Measurements from ENCODE around the gene FBXW12. TPM values are rescaled to one million over a fixed set of nuclear protein-coding genes. Genes with fewer than 3 reads are reported as not detected.

FBXW12 gene
- polyA plus RNA-seq, 1 of the 3 experiments (the other 2 are of a cell fraction), result 0.07 TPM

GRCh38 chr3:48372377-48372770 is 355 bp downstream of the FBXW12 start:
- no peaks in the 10 kb centered on the region for H3F3A ChIP-seq (replicated peaks; ENCODE audit: insufficient read depth)
- H4K20me1 ChIP-seq (ENCODE audit: insufficient read depth), result no peaks in the 10 kb centered on the region
- no peak for TF ChIP-seq FOSL2 (IDR thresholded peaks at IDR 0.05; ENCODE audit: borderline replicate concordance, low read depth)
- no peak for TF ChIP-seq EP300 (IDR thresholded peaks at IDR 0.05; ENCODE audit: borderline replicate concordance in 1 of 2, low read depth in 1 of 2, low read length in 1 of 2)
- no peak for TF ChIP-seq NFIC (IDR thresholded peaks at IDR 0.05; ENCODE audit: borderline replicate concordance)
- no peak for TF ChIP-seq RXRA (IDR thresholded peaks at IDR 0.05; ENCODE audit: borderline replicate concordance, low read depth)
- no peak for TF ChIP-seq EZH2phosphoT487 (IDR thresholded peaks at IDR 0.05; ENCODE audit: borderline replicate concordance, low read depth)
- no peak for TF ChIP-seq REST (IDR thresholded peaks at IDR 0.05; ENCODE audit: low read depth, low read length)
- TF ChIP-seq IRF3 (IDR thresholded peaks at IDR 0.05; ENCODE audit: low read depth, low read length), result no peak
- no peak for TF ChIP-seq CTCF (IDR thresholded peaks at IDR 0.05)
- TF ChIP-seq PBX3 (IDR thresholded peaks at IDR 0.05), result no peak
- TF ChIP-seq ELF1 (IDR thresholded peaks at IDR 0.05), result no peak
- no peak for TF ChIP-seq RFX5 (IDR thresholded peaks at IDR 0.05; ENCODE audit: low read length)
- TF ChIP-seq RCOR1 (IDR thresholded peaks at IDR 0.05; ENCODE audit: low read length), result no peak
- no peak for TF ChIP-seq GABPA (IDR thresholded peaks at IDR 0.05; ENCODE audit: low read depth)
- no peak for TF ChIP-seq NRF1 (IDR thresholded peaks at IDR 0.05; ENCODE audit: low read depth, low read length)
- H3K27me3 ChIP-seq (ENCODE audit: insufficient read depth), result no peaks in the 10 kb centered on the region
- H3K36me3 ChIP-seq (replicated peaks in 1 of 2; ENCODE audit: control insufficient read depth in 1 of 2, insufficient read depth in 2 of 2, low read length in 1 of 2), result no peaks in the 10 kb centered on the region
- no peak overlapping the region for H3K9ac ChIP-seq
- H3K4me1 ChIP-seq (ENCODE audit: control insufficient read depth in 1 of 2, insufficient read depth in 2 of 2, low read depth in 1 of 2, low read length in 1 of 2), result peaks cover 0 to 29% of the 10 kb centered on the region in 2 experiments; a peak in 1 of 4 replicates
- H3K79me2 ChIP-seq (ENCODE audit: insufficient read depth), result no peaks in the 10 kb centered on the region
- H3K9me3 ChIP-seq, result no peaks in the 10 kb centered on the region
- H3K9me2 ChIP-seq, result no peaks in the 10 kb centered on the region
- no peak overlapping the region for H3K27ac ChIP-seq (ENCODE audit: low read depth in 2 of 2, low read length in 1 of 2)
- H3K4me3 ChIP-seq (ENCODE audit: low read depth in 2 of 2, low read length in 1 of 2), result no peak overlapping the region
- 57% methylated on average over 3 of the region's 7 CpGs for WGBS (ENCODE audit: low lambda C conversion rate)
- no peak for DNase-seq
- POLR2A ChIA-PET, result no interaction called here
- no peak overlapping the region for H2AFZ ChIP-seq (ENCODE audit: low read depth)
- no peak overlapping the region for H3K4me2 ChIP-seq
- CTCF ChIA-PET, result interaction anchor here (1.1 to 2.9 kb wide), 3 partner anchors 28 to 64 kb away, joined by 3 to 23 read pairs (median 15); no protein-coding TSS in a partner anchor

Data from SK-N-SH (cell line).